Measurements from ENCODE around the gene OAS2. TPM values are rescaled to one million over a fixed set of nuclear protein-coding genes. Genes with fewer than 3 reads are reported as not detected.

OAS2 gene
- total and polyA plus RNA-seq, 10 of the 15 experiments (the other 5 are each of a cell fraction or from before 2014, with no cell fraction given), result 32.4 to 290 (median 90.2) TPM

DNA sequence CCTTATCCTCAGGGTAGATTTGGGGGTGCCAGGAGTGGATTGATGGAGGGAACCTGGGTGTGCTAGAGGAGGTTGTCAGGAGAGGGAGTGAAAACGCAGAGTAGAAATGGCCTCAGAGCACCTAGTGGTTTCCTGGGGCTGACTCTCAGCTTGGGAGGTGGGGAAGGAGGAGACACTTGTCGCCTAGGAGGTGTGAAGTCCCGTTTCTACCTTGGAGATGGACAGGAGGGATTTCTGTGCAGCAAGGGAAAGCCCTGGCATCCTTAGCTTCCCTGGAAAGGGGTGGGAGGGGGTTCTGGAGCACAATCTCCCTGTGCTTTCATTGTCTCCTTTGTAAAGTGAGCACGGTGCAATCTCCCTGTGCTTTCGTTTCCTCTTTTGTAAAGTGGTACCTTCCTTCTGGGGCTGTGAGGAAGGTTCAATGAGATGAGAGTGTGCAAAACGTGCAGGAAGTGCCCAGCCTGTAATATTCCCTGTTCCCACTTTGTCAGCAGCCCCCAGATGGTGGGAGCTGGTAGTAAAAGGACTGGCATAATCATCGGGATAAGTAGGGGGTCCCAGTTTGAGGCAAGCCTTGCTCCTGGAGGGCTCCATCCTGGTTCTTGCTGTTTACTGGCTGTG, 38.4 kb upstream of the OAS2 start (continued):
- TF ChIP-seq WRNIP1 (IDR thresholded peaks at IDR 0.05; ENCODE audit: borderline replicate concordance, low read depth, low read length) (peak; percentile 92; the same call in 1 of the 2 replicates), IKZF1 (conservative IDR thresholded peaks at IDR 0.05) (peak; percentile 95), SMAD1 (IDR thresholded peaks at IDR 0.05; ENCODE audit: low read depth, partially characterized antibody) (peak; percentile 16), CBFB (IDR thresholded peaks at IDR 0.05; ENCODE audit: low read depth) (no peak), ZNF622 (IDR thresholded peaks at IDR 0.05) (no peak), MEF2A (IDR thresholded peaks at IDR 0.05; ENCODE audit: insufficient read depth, low read depth, low read length) (0 out of 2 replicates have a peak, but pooled peaks have one; percentile 12)

DNA sequence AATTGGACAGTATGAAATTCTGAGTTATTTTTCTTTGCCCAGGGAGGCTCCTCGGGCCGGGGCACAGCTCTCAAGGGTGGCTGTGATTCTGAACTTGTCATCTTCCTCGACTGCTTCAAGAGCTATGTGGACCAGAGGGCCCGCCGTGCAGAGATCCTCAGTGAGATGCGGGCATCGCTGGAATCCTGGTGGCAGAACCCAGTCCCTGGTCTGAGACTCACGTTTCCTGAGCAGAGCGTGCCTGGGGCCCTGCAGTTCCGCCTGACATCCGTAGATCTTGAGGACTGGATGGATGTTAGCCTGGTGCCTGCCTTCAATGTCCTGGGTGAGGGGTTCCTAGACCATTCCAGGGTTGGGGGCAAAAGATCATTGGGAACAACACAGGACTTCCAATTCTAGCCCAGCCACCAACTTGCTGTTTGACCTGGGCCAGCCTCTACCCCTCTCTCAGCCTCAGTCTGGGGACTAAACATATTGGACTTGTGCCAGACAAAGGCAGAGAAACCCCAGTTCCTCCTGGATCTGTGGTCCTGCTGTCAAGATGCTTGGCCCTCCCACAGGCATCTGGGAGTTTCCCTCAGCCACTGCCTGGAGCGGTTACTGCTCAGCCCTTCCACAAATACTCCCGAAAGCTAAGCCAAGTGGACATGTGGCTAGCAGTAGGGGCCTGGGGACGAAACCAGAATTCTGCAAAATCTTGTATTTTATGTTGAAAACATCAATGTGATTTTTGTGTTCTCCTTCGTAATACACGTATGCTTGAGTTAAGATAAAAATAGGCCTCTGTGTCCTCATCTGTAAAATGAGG, 36.6 kb upstream of the OAS2 start:
- Histone ChIP-seq H2AFZ (ENCODE audit: control insufficient read depth, low read depth, low read length) (no peak overlapping the region), H3K4me1 (ENCODE audit: control insufficient read depth, insufficient read depth, low read length) (peaks cover 8% of the 10 kb centered on the region), H3K27me3 (replicated peaks in 1 of 2; ENCODE audit: control insufficient read depth in 2 of 2, insufficient read depth in 2 of 2, low read length in 1 of 2) (no peaks in the 10 kb centered on the region), H3K9ac (ENCODE audit: control insufficient read depth, insufficient read depth, low read length) (no peak overlapping the region), H3K27ac (ENCODE audit: control insufficient read depth, insufficient read depth) (no peak overlapping the region), H3K4me3 (no peak overlapping the region), H3K4me2 (ENCODE audit: control insufficient read depth, insufficient read depth) (peak overlapping the region; percentile 13; the same call in 1 of the 2 replicates), H4K20me1 (ENCODE audit: control insufficient read depth, insufficient read depth) (no peaks in the 10 kb centered on the region), H3K36me3 (ENCODE audit: control insufficient read depth in 2 of 2, insufficient read depth in 2 of 2, low read length in 1 of 2) (peaks cover 0 to 4% of the 10 kb centered on the region in 2 experiments; a peak in 3 of 4 replicates), H3K9me3 (replicated peaks; ENCODE audit: control insufficient read depth, insufficient read depth, low read length) (no peaks in the 10 kb centered on the region), H3K79me2 (ENCODE audit: control insufficient read depth, insufficient read depth, low read length) (peaks cover 26% of the 10 kb centered on the region)
- intact Hi-C loops (cut with micrococcal nuclease; ENCODE audit: unreplicated experiment), result no loop called here
- BruUV-seq (replicated peaks), result no TSS peak
- POLR2A ChIA-PET, result interaction anchor here (0.8 to 5.0 kb wide), 2 partner anchors 34 to 37 kb away, joined by 3 to 20 read pairs; partner anchors contain the start of gene OAS2
- SMC1A ChIA-PET (ENCODE audit: uncharacterized antibody, unreplicated experiment), result interaction anchor here (1.6 to 4.5 kb wide), 3 partner anchors 10 to 34 kb away, joined by 3 to 36 read pairs (median 7); partner anchors contain the start of gene OAS1
- CTCF ChIA-PET, result interaction anchor here (1.0 to 3.7 kb wide), 5 partner anchors 10 to 40 kb away, joined by 4 to 16 read pairs (median 7); partner anchors contain the start of gene OAS2
- in situ Hi-C loops (cut with MboI), result no loop called here
- FAIRE-seq (no peak), ATAC-seq (no peak), DNase-seq (ENCODE audit: low read depth, low spot score) (no peak)
- 94% methylated on average over 16 of the region's 16 CpGs for WGBS (ENCODE audit: insufficient coverage, insufficient replicate concordance, low lambda C conversion rate, missing lambda C conversion rate)
- RAD21 ChIA-PET (ENCODE audit: unreplicated experiment), result interaction anchor here (1.4 to 2.8 kb wide), 4 partner anchors 11 to 36 kb away, joined by 3 to 16 read pairs (median 8); partner anchors contain the start of genes OAS1 and OAS2
- TF ChIP-seq BRCA1 (IDR thresholded peaks at IDR 0.05; ENCODE audit: low read depth, low read length), result no peak
- no peak for TF ChIP-seq ZNF384 (IDR thresholded peaks at IDR 0.05; ENCODE audit: borderline replicate concordance, low read depth, low read length)
- TF ChIP-seq ESRRA (IDR thresholded peaks at IDR 0.05; ENCODE audit: low read length), result no peak
- no peak for TF ChIP-seq RBBP5 (conservative IDR thresholded peaks at IDR 0.05)
- no peak for TF ChIP-seq RELA (IDR thresholded peaks at IDR 0.05; ENCODE audit: borderline replicate concordance, partially characterized antibody)
- TF ChIP-seq NFIC (IDR thresholded peaks at IDR 0.05; ENCODE audit: low read depth, low read length), result no peak
- no peak for TF ChIP-seq BCL11A (IDR thresholded peaks at IDR 0.05; ENCODE audit: low read depth, low read length)
- TF ChIP-seq TCF12 (IDR thresholded peaks at IDR 0.05; ENCODE audit: low read depth, low read length), result no peak
- TF ChIP-seq ZBTB40 (IDR thresholded peaks at IDR 0.05; ENCODE audit: borderline replicate concordance), result no peak
- TF ChIP-seq IKZF1 (conservative IDR thresholded peaks at IDR 0.05), result no peak
- no peak for TF ChIP-seq NBN (IDR thresholded peaks at IDR 0.05)
- TF ChIP-seq ZZZ3 (IDR thresholded peaks at IDR 0.05; ENCODE audit: control insufficient read depth, insufficient read length, low read depth), result no peak
